Esophagus muscularis mucosa (tissue), 4 donors: ENCODE measurements around the gene SPIRE1. TPM values are rescaled to one million over a fixed set of nuclear protein-coding genes. Genes with fewer than 3 reads are reported as not detected.
"Not testable (repeated sequence)": the region's sequence is repeated elsewhere in the genome, so short reads cannot be mapped to it uniquely, and the experiment has no call there.

Source experiments
- DNase-seq: peaks from one replicate; pipeline ENCODE4 v3.0.0-alpha.2; 2017; ENCODE audit errors: extremely low spot score
- H3K27ac ChIP-seq, 4 donors: fragments of 200-600 bp; sonication (generic); replicated peaks in 1 of 4; 1 replicate in 3 of 4; 2 replicates in 1 of 4; pipeline ENCODE4 v1.5.1; 2016 to 2019; ENCODE audit warnings: mild to moderate bottlenecking in 1 of 4
- H3K27me3 ChIP-seq, 4 donors: fragments of 200-600 bp; sonication (generic); one replicate each; pipeline versions ENCODE4 v1.5.1 to v1.6.0; 2016 to 2019
- H3K36me3 ChIP-seq, 4 donors: fragments of 200-600 bp; sonication (generic); one replicate each; pipeline ENCODE4 v1.5.1; 2016 to 2019
- H3K4me1 ChIP-seq, 4 donors: fragments of 200-600 bp; sonication (generic); one replicate each; pipeline ENCODE4 v1.5.1; 2016 to 2019
- H3K4me3 ChIP-seq, 4 donors: fragments of 200-600 bp; sonication (generic); 1 replicate in 2 of 4; 2 replicates in 2 of 4; pipeline ENCODE4 v1.5.1; 2016 to 2019; ENCODE audit warnings: mild to moderate bottlenecking in 4 of 4, moderate library complexity in 1 of 4
- H3K9me3 ChIP-seq, 4 donors: fragments of 200-600 bp; sonication (generic); 1 replicate in 3 of 4; 2 replicates in 1 of 4; pipeline ENCODE4 v1.5.1; 2016 to 2019
- EP300 ChIP-seq: sonication (generic); formaldehyde crosslinking; IDR thresholded peaks from one replicate; pipeline ENCODE4 v1.6.1; 2017; ENCODE audit warnings: antibody characterized with exemption
- POLR2A ChIP-seq: fragments of 450-650 bp; IDR thresholded peaks from one replicate; pipeline ENCODE4 v1.6.1; 2017; ENCODE audit warnings: antibody characterized with exemption, moderate library complexity, mild to moderate bottlenecking, low read depth
- POLR2AphosphoS5 ChIP-seq, 2 donors: sonication (generic); formaldehyde crosslinking; IDR thresholded peaks; one replicate each; pipeline ENCODE4 v1.6.1; 2017; ENCODE audit warnings: antibody characterized with exemption in 2 of 2
- WGBS: methylation state at CpG from one replicate; pipeline ENCODE4 v1.1.5; 2018; 5-methylcytosine and 5-hydroxymethylcytosine counted together
- intact Hi-C: fragments of 100-400 bp; cut with DNase I; formaldehyde crosslinking; loops from one replicate; pipeline ENCODE4 v1.15.1; 2023
- total RNA-seq, 4 donors: library from RNA; depleted of rRNA; stranded (reverse); fragments of >200 nt; gene quantifications; one replicate each; pipeline versions ENCODE4 v1.1.0 to v1.2.1, GENCODE V29; 2016
- TF ChIP-seq, protein P1 (sequence below), 3 experiments: fragments of 200-600 bp in 2 of 3; fragments of 450-650 bp in 1 of 3; sonication (generic) in 2 of 3; IDR thresholded peaks; one replicate each; pipeline ENCODE4 v1.5.1; 2017 to 2019; ENCODE audit warnings: antibody characterized with exemption in 3 of 3, mild to moderate bottlenecking in 2 of 3, moderate library complexity in 1 of 3

SPIRE1 gene
- total RNA-seq, 4 donors from 2014 or later: 33.2 to 48.3 (median 40.2) TPM

DNA sequence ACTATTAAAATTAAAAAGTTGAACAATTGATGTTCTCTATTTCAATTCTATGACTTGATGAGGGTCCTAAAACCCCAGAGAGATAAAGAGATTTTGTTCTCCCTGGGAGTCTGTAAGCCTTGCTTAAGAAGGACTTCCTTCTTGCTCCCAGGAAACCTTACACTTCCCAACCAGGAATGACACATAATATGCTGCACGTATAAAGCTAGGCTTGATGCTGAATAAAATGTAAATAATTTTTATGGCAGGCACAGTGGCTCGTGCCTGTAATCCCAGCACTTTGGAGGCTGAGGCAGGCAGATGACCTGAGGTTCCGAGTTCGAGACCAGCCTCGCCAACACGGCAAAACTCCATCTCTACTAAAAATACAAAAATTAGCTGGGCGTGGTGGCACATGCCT lies 27.8 kb downstream of the SPIRE1 start:
- TF ChIP-seq POLR2AphosphoS5 (IDR thresholded peaks at IDR 0.05) (no peak), EP300 (no peak), POLR2A (no peak)
- TF ChIP-seq, protein P1, sequence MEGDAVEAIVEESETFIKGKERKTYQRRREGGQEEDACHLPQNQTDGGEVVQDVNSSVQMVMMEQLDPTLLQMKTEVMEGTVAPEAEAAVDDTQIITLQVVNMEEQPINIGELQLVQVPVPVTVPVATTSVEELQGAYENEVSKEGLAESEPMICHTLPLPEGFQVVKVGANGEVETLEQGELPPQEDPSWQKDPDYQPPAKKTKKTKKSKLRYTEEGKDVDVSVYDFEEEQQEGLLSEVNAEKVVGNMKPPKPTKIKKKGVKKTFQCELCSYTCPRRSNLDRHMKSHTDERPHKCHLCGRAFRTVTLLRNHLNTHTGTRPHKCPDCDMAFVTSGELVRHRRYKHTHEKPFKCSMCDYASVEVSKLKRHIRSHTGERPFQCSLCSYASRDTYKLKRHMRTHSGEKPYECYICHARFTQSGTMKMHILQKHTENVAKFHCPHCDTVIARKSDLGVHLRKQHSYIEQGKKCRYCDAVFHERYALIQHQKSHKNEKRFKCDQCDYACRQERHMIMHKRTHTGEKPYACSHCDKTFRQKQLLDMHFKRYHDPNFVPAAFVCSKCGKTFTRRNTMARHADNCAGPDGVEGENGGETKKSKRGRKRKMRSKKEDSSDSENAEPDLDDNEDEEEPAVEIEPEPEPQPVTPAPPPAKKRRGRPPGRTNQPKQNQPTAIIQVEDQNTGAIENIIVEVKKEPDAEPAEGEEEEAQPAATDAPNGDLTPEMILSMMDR (IDR thresholded peaks at IDR 0.05): no peak
- Histone ChIP-seq H3K4me1 (peaks cover 0 to 9% (median 8%) of the 10 kb centered on the region in 4 donors), H3K9me3 (no peaks in the 10 kb centered on the region), H3K27me3 (no peaks in the 10 kb centered on the region), H3K4me3 (no peak overlapping the region), H3K27ac (no peak overlapping the region), H3K36me3 (peaks cover 0 to 9% (median 2%) of the 10 kb centered on the region in 4 donors)
- no peak for DNase-seq
- intact Hi-C loops: no loop called here
- WGBS: 79% methylated on average over 7 of the region's 7 CpGs

DNA sequence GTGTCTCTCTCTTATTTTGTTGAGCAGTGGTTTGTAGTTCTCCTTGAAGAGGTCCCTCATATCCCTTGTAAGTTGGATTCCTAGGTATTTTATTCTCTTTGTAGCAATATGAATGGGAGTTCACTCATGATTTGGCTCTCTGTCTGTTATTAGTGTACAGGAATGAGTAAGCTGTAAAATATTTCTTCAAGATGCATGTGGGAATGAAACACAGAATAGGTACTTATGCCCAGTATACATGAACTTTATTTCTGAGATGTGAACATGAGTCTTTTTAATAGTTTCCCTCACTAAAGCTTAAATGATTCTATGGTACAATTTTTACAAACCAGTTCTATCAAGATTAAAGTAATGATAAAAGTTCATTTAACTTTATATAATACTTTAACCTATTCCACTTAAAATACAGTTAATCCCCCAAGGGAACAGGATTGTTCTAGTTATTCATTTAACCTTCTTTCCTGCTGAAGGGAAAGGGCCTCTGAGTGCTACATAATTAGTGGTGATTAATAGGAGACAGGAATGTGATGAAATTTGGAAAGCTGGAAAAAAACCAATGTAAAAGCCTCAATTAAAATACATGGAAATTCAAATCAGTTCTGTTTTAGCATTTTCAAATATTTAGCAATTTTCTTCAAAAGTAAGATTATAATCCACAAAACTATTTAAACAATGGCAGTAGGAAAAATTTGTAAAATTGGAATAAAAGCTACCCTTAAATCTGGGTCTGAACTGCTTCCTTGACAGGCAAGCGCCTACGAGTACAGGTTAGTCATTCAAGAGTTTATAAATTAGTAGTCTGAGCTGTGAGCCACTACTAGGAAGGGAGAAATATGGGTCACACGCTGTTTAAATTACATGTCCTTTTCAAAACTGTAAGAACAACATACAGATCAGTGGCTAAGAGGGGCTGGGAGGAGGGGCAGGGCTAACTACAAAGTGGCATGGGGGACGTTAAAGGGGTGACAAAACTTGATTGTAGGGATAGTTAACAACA lies 28.9 kb downstream of the SPIRE1 start:
- Histone ChIP-seq H3K36me3 (peaks cover 0 to 7% (median 2%) of the 10 kb centered on the region in 4 donors), H3K4me1 (peaks cover 0 to 9% (median 8%) of the 10 kb centered on the region in 4 donors), H3K4me3 (no peak overlapping the region), H3K9me3 (no peaks in the 10 kb centered on the region), H3K27ac (no peak overlapping the region), H3K27me3 (no peaks in the 10 kb centered on the region)
- TF ChIP-seq POLR2A: no peak
- TF ChIP-seq, protein P1 (IDR thresholded peaks at IDR 0.05): no peak
- no peak for TF ChIP-seq EP300
- TF ChIP-seq POLR2AphosphoS5 (IDR thresholded peaks at IDR 0.05): no peak
- no peak for DNase-seq
- intact Hi-C loops: no loop called here
- 56% methylated on average over 4 of the region's 4 CpGs for WGBS

DNA sequence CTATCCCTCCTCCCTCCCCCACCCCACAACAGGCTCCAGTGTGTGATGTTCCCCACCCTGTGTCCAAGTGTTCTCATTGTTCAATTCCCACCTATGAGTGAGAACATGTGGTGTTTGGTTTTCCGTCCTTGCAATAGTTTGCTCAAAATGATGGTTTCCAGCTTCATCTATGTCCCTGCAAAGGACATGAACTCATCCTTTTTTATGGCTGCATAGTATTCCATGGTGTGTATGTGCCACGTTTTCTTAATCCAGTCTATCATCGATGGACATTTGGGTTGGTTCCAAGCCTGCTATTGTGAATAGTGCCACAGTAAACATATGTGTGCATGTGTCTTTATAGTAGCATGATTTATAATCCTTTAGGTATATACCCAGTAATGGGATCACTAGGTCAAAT lies 30.7 kb downstream of the SPIRE1 start:
- H3K27me3 ChIP-seq, H3K4me3 ChIP-seq, H3K4me1 ChIP-seq, H3K36me3 ChIP-seq, H3K27ac ChIP-seq, H3K9me3 ChIP-seq, intact Hi-C loops, DNase-seq: not testable (repeated sequence)
- 100% methylated on average over 3 of the region's 3 CpGs for WGBS

DNA sequence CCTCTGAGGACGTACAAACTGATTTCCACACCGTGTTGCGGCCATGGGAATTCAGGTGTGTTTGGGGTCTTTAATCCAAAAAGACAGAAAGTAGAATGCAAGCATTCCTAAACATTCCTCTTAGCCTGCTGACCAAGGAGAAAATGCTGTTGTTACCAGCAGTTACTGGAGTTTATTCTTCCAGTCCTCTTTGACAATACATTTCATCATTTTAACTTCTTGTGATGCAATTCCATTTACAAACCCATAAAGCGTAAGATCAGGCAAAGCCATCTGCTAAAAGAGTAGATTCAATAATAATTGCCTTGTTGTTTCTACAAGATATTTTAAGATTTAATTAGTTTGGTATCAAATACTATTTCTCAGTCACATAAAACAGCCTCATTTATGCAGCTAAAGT lies 32.7 kb downstream of the SPIRE1 start:
- no peak overlapping the region for H3K27ac ChIP-seq
- H3K4me1 ChIP-seq: peaks cover 0 to 9% (median 8%) of the 10 kb centered on the region in 4 donors
- DNase-seq: no peak
- no peaks in the 10 kb centered on the region for H3K9me3 ChIP-seq
- H3K36me3 ChIP-seq: no peaks in the 10 kb centered on the region
- intact Hi-C loops: no loop called here
- 84% methylated on average over 4 of the region's 4 CpGs for WGBS
- TF ChIP-seq EP300: no peak
- no peak for TF ChIP-seq POLR2AphosphoS5 (IDR thresholded peaks at IDR 0.05)
- no peak for TF ChIP-seq POLR2A
- TF ChIP-seq, protein P1 (IDR thresholded peaks at IDR 0.05): no peak
- H3K4me3 ChIP-seq: no peak overlapping the region
- H3K27me3 ChIP-seq: no peaks in the 10 kb centered on the region

DNA sequence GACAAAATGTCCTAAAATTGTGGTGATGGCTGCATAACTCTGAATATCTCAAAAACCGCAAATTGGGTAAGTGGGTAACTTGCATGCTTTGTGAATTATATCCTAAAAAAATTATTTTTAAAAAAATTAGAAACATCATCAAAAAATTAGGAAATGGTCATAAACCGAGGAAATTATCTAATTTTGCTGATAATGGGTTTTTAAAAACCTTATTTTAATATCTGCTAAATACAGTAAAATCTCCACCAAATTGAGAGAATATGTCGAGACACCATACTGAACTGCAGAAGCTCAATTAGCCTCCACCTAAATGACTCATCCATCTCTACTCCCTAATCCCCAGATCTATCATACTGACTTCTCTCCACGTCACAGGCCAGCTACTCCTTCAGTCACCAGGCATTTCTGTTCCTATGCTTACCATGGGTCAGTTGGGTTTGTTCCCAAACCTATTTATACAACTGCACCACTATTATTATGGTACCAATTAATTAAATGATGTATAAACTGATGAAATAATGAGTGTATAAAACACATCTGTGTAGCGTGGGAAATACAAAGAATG lies 36.1 kb downstream of the SPIRE1 start:
- Histone ChIP-seq H3K4me1 (no peaks in the 10 kb centered on the region), H3K4me3 (no peak overlapping the region), H3K27me3 (no peaks in the 10 kb centered on the region), H3K27ac (no peak overlapping the region), H3K9me3 (no peaks in the 10 kb centered on the region), H3K36me3 (no peaks in the 10 kb centered on the region)
- DNase-seq: no peak
- no peak for TF ChIP-seq POLR2AphosphoS5 (IDR thresholded peaks at IDR 0.05)
- TF ChIP-seq EP300: no peak
- WGBS: 81% methylated on average over 5 of the region's 5 CpGs
- intact Hi-C loops: no loop called here
